ENCODE measurements around the gene ADGB. TPM values are rescaled to one million over a fixed set of nuclear protein-coding genes. Genes with fewer than 3 reads are reported as not detected.

ADGB gene
- total RNA-seq, 1 donor from 2014 or later = not detected

GRCh38 chr6:146719387-146719786 is 120.6 kb downstream of the ADGB start:
- H3K4me1 Mint-ChIP-seq (ENCODE audit: unreplicated experiment) = no peaks in the 10 kb centered on the region
- no peak overlapping the region for H3K27ac Mint-ChIP-seq (ENCODE audit: unreplicated experiment)
- no peak overlapping the region for H3K4me3 Mint-ChIP-seq (ENCODE audit: unreplicated experiment)

GRCh38 chr6:146739696-146740095 is 140.9 kb downstream of the ADGB start:
- H3K27ac Mint-ChIP-seq (ENCODE audit: unreplicated experiment) = no peak overlapping the region
- H3K36me3 Mint-ChIP-seq (ENCODE audit: unreplicated experiment) = no peaks in the 10 kb centered on the region
- DNase-seq (ENCODE audit: extremely low spot score, unreplicated experiment) = no peak

More at GRCh38 chr6:146719387-146719786, 120.6 kb downstream of the ADGB start:
- Mint-ChIP-seq H3K36me3 (ENCODE audit: unreplicated experiment) (no peaks in the 10 kb centered on the region), H3K27me3 (ENCODE audit: unreplicated experiment) (peaks cover 4% of the 10 kb centered on the region), H3K9me3 (ENCODE audit: unreplicated experiment) (no peaks in the 10 kb centered on the region)
- no peak for DNase-seq (ENCODE audit: extremely low spot score, unreplicated experiment)
- TF ChIP-seq CTCF (IDR thresholded peaks at IDR 0.05) = no peak

GRCh38 chr6:146741609-146742008 is 142.8 kb downstream of the ADGB start:
- TF ChIP-seq CTCF (IDR thresholded peaks at IDR 0.05) = no peak
- no peak overlapping the region for H3K27ac Mint-ChIP-seq (ENCODE audit: unreplicated experiment)
- H3K4me1 Mint-ChIP-seq (ENCODE audit: unreplicated experiment) = no peaks in the 10 kb centered on the region
- peaks cover 10% of the 10 kb centered on the region for H3K27me3 Mint-ChIP-seq (ENCODE audit: unreplicated experiment)
- H3K36me3 Mint-ChIP-seq (ENCODE audit: unreplicated experiment) = no peaks in the 10 kb centered on the region
- H3K9me3 Mint-ChIP-seq (ENCODE audit: unreplicated experiment) = no peaks in the 10 kb centered on the region
- DNase-seq (ENCODE audit: extremely low spot score, unreplicated experiment) = no peak
- no peak overlapping the region for H3K4me3 Mint-ChIP-seq (ENCODE audit: unreplicated experiment)

More at GRCh38 chr6:146739696-146740095, 140.9 kb downstream of the ADGB start:
- Mint-ChIP-seq H3K4me3 (ENCODE audit: unreplicated experiment) (no peak overlapping the region), H3K9me3 (ENCODE audit: unreplicated experiment) (no peaks in the 10 kb centered on the region), H3K4me1 (ENCODE audit: unreplicated experiment) (no peaks in the 10 kb centered on the region), H3K27me3 (ENCODE audit: unreplicated experiment) (peaks cover 15% of the 10 kb centered on the region)
- no peak for TF ChIP-seq CTCF (IDR thresholded peaks at IDR 0.05)

GRCh38 chr6:146753306-146753705 is 154.5 kb downstream of the ADGB start:
- Mint-ChIP-seq H3K4me1 (ENCODE audit: unreplicated experiment) (no peaks in the 10 kb centered on the region), H3K4me3 (ENCODE audit: unreplicated experiment) (no peak overlapping the region), H3K36me3 (ENCODE audit: unreplicated experiment) (no peaks in the 10 kb centered on the region), H3K27me3 (ENCODE audit: unreplicated experiment) (peaks cover 37% of the 10 kb centered on the region), H3K9me3 (ENCODE audit: unreplicated experiment) (peaks cover 3% of the 10 kb centered on the region), H3K27ac (ENCODE audit: unreplicated experiment) (no peak overlapping the region)
- no peak for TF ChIP-seq CTCF (IDR thresholded peaks at IDR 0.05)
- DNase-seq (ENCODE audit: extremely low spot score, unreplicated experiment) = no peak

GRCh38 chr6:146767632-146768031 is 168.9 kb downstream of the ADGB start:
- H3K9me3 Mint-ChIP-seq (ENCODE audit: unreplicated experiment) = no peaks in the 10 kb centered on the region
- DNase-seq (ENCODE audit: extremely low spot score, unreplicated experiment) = no peak
- no peak for TF ChIP-seq CTCF (IDR thresholded peaks at IDR 0.05)
- H3K36me3 Mint-ChIP-seq (ENCODE audit: unreplicated experiment) = no peaks in the 10 kb centered on the region
- H3K4me3 Mint-ChIP-seq (ENCODE audit: unreplicated experiment) = no peak overlapping the region
- H3K4me1 Mint-ChIP-seq (ENCODE audit: unreplicated experiment) = no peaks in the 10 kb centered on the region
- H3K27ac Mint-ChIP-seq (ENCODE audit: unreplicated experiment) = no peak overlapping the region
- H3K27me3 Mint-ChIP-seq (ENCODE audit: unreplicated experiment) = peaks cover 10% of the 10 kb centered on the region

Measured in osteocyte (in vitro differentiated cells).